HG03066 (cell line): ENCODE results near the gene RALGPS1.

Experiments
- ATAC-seq: cut with Tn5 transposase; IDR thresholded peaks from one replicate; pipeline ENCODE4 v1.9.1; 2021; ENCODE audit warnings: low read depth; ENCODE audit not compliant: unreplicated experiment

The RALGPS1 gene

DNA sequence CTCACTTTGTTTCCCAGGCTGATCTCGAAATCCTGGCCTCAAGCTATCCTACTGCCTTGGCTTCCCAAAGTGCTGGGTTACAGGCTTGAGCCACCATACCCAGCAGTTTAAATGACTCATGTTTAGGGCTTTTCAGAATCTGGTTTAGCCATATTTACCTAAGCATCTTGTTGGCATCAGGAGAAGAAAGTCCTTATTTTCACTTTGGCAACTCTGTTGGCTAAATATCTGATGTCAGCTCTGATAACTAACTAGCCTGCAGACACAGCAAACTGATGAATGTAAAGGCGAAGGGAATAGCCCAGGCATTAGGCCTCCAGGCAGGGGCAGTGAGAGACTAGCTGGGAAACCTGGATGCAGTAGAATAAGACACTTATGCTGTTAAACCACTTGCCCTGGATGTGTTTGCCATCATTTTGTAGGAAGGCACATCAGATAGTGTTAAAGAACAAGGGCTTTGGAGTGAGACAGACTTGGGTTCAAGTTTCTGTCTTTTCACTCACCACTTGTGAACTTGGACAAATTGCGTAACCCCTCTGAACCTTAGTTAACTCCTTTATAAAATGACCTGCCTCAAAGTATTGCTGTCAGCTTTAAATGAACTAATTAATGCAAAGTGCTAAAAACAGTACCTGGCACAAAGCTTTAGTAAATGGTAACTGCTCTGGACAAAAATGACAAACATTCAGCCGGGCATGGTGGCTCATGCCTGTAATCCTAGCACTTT lies 315.3 kb downstream of the RALGPS1 start:
- no peak for ATAC-seq

DNA sequence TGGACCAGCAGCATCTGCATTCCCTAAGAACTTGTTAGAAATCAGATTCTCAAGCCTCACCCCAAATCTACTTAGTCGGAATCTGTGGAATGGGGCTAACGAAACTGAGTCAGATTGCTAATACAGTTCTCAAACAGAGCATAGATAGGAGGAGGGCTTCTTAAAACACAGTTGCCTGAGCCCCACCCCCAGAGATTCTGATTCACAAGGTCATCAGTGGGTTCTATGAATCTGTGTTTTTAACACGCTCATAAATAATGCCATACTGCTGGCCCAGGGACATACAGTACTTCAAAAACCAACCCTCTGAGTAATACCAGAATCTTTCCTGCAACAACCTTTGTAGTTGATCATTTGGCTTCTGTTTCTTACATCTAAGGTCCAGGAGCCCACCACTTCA lies 317.1 kb downstream of the RALGPS1 start:
- no peak for ATAC-seq

DNA sequence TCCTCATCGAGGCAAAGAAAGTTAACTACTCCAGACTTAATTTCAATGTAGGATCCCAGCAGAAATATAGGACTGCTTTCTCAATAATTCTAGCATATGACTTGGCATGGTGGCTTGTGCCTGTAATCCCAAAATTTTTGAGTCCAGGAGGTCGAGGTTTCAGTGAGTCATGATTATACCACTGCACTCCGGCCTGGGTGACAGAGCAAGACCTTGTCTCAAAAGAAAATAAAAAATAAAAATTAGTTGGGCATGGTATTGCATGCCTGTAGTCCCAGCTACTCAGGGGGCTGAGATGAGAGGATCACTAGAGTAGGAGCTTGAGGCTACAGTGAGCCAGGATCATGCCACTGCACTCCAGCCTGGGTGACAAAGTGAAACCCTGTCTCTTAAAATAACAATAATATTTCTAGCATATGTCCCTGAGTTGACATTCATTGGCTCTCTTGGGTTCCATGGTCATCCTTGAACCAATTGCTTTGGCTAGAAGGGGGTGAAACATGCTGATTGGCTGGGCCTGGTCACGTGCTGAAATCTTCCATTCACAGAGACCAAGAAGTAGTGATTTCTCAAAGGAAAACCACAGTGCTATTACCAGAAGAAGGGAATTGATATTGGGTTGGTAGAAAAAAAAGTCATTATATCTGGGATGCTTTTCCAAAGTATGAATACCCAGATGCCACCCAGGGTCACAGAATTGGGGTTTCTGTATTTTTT lies 318.4 kb downstream of the RALGPS1 start:
- no peak for ATAC-seq

DNA sequence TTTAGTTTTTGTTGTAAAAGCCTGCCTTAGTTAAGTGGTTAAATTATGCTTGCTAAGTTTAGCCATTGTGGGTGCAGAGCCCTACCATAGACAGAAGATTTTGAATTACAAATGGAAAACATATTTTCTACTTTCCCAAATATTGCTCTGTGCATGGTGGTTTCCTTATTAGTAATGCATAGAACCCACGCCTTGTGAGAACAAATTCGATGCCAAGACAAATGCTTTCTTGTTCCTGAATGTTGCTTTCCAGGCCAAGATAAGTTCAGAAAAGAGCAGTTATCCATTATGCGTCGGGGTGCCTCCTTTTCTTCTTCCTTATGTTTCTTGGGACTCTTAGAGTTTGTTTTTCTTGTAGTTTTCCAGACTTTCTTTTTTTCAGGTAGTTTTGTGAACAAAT lies 319.0 kb downstream of the RALGPS1 start:
- ATAC-seq: no peak

DNA sequence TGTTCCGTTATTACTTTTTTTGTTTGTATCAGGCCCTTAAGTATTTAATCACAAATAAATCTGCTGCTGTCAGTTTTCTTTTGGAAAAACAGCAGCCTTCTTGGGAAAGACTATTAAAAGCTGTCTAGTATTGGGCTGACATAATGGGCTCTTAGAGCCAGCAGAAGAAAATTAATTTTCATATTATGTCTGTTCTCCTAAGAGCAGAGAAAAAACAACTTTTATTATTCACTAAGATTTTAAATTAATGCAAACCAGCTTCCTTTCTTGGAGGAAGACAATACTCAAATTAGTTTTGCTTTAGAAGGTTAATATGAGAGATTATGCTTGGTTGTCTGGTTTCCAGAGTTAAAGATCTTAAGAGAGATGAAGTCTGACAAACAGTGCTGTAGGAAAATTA lies 319.4 kb downstream of the RALGPS1 start:
- ATAC-seq: no peak

DNA sequence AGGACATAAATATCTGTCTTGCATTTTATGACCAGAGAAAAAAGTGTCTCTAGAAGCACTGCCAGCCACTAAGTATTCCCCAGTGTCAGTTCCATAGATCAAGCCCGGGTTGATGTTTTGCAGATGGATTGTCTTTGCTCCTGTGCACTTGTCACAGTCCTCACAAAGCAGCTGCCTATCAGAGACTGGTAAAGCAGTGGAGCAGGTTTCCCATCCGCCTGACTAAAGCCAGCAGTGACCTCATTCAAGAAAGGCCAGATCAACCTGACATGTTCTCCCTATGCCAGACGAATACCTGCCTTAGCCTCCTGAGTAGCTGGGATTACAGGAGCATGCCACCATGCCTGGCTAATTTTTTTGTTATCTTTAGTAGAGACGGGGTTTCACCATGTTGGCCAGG lies 323.2 kb downstream of the RALGPS1 start:
- ATAC-seq: no peak

DNA sequence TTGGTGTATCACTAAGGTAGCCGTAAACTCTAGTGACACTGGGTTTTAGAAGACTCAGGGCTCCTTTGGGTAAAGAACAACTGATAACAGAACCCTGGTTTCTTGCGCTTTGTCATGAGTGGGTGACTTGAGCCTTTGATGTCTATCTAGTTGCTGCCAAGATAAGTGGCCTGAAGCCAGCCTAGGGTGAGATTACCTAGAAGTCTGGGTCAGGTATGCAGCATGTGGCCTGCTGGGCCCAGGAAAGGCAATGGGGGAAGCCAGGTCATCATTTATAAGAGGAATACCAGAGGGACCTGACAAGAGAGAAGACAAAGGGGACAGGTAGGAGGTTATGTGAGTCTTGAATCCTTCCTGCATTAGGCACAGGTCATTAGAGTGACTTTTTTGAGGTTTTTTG lies 326.8 kb downstream of the RALGPS1 start:
- no peak for ATAC-seq

DNA sequence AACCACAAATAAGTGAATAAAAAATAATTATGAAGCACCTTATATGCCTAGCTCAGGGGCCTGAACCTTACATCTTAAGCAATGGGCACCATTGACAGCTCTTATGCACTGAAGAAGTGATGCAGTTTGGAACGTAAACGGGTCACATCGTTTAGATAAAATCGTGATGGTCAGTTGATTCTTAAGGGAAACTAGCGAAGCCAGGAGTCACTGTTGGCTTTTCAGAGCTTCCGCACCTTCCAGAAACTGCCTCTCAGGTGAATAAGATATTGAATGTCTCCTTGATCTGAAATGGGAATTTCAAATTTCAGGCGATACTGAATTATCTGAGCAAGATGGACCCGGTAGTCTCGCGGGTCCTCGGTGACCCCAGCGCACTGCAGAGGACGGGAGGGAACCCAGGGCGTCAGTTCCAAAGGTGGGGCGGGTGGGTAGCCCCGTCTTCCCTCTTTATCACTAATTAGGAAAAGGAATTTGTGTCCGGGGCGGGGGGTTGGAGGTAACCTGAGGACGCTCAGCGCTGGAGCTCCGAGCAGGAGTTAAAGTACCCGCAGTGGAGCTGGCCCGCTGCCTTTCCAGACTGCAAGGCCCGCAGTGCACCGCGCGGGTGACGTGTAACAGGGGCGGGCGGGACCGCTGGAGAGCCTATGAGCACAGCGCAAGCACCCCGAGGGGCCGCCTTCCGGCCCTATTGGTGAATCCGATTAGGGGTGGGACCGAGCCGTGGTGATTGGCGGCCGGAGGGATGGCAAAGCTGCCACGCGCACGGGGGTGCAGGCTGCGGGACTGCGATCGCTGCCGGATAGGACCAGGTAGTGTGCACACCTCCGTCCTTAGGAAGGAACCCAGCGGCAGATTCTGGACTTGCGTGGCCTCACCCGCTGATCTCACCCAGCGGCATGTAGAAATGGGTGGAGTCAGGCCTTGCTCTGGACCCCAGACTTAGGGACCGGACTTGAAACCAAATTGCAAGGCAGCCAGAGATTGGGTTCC lies 330.3 kb downstream of the RALGPS1 start:
- ATAC-seq: peak; percentile 100

DNA sequence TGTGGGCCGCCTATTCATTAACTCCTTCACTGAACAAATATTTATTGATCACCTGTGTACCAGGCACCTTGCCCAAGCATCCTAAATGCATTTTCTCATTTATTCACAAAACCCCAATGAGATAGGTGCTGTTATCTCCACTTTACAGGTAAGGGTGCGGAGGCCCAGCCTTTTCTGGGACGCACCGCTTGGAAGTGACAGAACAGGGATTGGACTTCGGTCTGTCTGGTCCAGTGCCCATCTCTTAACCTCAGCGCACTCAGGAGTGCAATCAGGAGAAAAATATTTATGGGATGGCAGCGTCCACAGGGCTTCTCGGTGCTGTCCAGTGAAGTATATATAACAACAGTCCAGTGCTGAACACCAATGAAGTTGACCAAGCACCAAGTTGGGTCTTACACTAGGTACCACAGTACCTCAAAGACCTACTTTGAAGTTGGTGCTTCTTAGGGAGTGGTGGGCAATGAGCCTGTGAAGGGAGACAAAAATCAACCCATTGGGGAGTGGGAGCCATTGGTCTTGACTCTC lies 331.1 kb downstream of the RALGPS1 start:
- no peak for ATAC-seq

DNA sequence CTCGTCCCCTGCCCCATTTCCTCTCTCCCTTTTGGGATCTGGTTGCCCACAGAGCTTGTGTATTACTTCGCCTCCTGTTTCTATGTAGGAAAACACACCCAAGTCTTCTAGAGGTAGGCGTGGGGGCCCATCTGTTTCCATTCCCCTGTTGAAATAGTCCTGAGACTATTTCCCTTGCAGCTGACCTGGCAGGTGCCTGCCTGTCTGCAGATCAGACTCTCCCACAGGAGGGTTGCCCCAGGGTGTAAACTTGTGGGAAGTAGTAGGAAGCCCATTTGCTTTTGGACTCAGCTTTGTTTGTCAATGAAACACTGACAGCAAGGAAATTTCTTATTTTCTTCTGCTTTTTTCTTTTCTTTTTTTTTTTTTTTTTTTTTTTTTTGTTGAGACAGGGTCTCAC lies 333.7 kb downstream of the RALGPS1 start:
- no peak for ATAC-seq

DNA sequence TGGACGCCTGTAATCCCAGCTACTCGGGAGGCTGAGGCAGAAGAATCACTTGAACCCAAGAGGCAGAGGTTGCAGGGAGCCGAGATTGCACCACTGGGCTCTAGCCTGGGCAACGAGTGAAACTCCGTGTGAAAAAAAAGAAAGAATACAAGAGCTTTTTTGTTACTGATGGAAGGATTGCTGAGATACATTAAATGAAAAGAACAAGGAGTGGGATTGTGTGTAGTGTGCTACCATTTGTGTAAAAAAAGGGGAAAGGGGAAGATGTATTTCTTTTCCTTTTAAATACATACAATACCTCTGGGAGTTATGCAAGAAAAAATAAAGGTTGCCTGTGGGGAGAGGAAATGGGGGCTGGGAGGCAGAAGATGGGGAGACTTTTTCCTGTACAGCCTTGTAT lies 335.3 kb downstream of the RALGPS1 start:
- ATAC-seq: no peak

DNA sequence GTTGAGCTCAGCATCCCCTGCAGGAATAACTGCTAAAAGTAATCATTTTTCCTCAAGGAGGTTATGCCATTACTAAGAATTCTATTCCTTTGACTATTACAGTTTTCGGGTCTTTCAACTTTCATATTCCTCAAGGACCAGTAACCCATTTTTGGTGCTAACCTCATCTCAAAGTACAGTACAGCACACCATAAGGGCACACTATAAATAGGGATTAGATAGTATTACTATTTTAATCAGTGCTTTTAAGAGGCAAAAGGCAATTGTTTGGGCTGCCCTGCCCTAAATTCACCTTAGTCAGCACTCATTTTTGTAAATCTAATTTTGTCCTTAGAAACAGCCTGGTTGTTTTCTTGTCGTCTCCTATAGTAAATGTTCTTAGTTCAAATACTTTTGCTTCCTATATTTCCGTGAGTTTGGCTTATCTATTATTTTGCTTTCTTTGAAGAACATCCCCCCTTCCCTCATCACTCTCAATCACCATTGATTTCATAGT lies 336.4 kb downstream of the RALGPS1 start:
- no peak for ATAC-seq

DNA sequence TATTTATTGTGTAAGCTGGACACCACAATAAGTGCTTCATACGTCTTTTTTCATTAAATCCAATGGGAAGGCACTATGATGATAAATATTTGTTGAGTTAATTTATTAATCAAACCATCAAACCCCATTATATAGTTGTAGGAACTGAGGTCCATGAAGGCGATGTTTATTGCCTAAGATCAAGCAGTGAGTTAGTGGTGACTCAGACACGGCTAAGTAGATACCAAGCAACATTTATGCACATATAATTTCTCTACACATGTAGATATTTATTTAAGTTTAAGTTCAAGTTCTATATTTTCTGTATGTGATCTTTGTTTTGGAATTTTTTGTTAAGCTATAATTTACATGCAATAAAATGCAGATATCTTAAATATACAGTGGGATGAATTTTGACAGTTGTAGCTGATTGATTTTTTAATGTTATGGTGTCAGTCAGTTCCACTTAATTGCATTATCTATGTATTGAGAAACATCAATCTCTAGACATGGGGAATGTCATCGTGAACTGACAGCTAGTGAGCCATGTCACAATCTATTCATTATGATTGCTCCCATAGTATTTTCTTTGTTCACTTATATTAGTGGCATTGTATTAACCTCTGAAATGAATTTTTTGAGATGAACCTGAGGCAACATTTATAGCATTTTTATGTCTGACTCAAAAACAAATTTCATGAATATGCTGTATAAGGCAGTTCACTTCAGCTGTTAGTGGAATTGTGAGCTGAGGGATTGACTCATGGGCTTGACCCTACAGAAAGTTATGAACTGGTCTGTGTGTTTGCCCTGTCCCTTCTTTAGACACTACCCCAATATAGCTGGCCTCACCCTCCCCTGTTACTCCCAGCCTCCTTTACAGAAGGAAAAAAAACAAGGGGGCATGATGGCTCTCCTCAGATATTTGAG lies 338.1 kb downstream of the RALGPS1 start:
- ATAC-seq: no peak

DNA sequence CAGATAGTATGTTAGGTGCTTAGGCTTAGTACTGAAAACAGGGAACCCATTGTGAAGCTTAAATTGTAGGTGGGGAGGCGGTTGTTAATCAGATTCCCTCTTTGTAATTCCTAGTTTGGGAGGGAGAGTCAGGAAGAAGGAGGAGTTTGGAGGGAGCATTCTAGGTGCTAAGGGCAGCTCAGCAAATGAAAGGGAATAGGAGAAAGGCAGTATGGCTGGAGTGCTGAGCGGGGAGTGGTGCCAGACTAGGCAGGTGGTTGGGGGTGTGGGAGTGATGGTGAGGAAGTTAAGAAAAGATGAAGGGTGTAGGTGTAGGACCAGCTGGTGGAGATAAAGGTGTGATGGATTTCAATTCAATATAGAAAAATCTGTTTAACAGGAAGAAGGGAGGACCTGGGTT lies 338.9 kb downstream of the RALGPS1 start:
- no peak for ATAC-seq

DNA sequence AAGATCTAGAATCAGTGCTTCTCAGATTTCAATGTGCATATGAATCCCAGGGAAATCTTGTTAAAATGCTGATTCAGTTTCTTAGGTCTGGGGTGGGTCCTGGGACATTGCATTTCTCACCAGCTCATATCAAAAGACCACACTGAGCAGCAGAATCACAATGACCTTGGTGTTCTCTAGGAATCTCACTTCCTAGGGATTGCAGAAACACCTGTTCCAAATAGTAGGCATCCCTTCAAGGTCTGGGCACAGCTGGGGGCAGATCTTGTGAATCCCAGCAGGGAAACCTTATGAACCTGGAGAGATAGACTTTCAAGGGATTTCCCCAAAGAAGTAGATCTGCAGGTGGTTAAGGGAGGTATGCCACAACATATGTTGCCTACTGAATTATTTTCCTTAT lies 341.1 kb downstream of the RALGPS1 start:
- ATAC-seq: no peak

DNA sequence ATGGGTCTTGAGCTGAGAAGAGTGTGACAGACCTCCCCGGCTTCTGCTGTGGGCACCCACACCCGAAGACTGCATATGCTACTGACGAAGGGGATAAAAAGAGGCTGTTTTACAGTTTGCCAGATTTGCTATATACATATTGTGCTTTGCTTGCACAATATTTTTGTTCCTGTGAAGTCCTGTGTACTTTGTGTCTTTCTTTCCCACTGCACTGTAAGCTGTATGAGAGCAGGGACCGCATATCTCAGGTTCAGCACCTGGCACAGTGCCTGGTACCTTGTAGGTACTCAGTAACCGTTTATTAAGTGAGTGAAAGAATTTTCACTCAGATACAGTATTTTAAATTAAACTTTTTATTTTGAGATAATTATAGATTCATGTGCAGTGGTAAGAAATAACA lies 341.7 kb downstream of the RALGPS1 start:
- no peak for ATAC-seq

DNA sequence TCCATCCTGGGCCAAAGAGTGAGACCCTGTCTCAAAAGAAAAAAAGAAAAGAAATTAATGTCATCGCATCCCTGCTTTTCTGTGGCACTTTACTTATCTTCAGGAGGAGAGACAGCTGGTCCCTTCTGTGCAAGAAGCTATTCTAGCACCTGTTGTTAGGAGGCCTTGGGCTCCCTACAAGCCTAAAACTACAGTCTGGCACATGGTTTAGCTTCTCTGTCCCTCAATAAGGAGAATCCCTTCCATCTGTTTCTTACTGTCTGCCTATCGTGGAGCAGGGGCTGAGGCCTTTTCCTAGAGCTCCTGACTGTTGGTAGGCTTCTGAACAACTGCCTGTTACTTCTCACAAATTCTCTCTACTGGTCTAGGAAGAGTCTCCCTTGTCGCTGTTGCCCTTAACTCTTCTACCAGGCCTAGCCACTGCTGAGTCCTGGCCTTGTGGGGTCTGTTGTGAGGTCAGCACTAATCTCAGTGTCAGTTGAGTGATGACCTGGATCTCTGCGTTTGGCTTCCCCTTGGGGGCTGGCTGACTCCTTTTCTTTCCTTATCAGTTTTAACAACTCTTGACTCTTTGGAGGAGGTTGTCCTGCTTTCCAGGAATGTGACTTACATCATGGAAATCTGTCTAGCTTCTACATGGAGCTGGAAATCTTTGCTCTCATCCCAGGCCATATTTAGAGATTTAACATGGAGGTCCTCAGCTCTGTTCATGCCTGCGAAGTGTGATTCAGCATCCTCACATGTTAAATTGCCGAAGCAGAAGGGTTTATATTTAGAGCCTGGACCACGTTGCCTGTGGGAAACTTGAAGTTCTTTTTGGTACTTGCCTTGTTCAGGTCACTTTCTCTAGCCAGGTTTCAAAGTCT lies 344.3 kb downstream of the RALGPS1 start:
- no peak for ATAC-seq

DNA sequence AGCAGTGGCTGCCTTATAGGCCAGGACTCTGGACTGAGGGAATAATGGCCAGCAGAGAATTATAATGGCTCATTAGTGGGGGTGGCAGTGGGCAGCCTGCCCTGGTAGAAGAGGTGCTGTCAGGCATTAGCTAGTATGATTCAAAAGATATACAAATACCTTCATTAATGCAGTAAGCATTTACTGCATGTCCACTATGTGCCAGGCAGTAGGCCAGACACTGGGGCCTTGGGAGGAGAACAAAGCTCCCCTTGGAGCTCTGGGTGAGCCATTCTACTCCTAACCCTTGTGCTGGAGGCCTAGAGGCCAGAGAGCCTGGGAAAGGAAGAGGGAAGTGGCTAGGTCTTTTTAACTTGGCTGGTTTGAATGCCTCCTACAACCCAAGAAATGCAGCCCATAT lies 348.0 kb downstream of the RALGPS1 start:
- no peak for ATAC-seq

DNA sequence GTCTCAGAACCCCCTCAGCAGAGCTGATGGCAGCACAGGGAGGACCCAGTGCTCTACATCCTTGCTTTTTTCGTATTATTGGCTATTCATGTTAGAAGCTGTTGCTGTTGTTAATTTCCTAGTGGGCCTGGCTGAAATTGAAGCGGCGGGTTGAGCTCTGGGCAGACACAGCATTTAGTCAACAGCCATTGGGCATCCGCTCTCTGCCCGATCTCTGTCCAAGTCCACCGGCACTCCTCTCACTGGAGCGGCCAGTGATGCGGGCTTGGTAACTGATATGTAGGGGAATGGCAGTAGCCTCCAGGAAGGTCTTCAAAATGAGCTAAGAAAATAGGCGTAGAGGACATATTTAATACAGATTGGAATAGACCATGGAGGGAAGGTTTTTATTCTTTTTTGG lies 348.7 kb downstream of the RALGPS1 start:
- no peak for ATAC-seq
